ENCODE data around the gene ATP8B1.

Gene ATP8B1

DNA sequence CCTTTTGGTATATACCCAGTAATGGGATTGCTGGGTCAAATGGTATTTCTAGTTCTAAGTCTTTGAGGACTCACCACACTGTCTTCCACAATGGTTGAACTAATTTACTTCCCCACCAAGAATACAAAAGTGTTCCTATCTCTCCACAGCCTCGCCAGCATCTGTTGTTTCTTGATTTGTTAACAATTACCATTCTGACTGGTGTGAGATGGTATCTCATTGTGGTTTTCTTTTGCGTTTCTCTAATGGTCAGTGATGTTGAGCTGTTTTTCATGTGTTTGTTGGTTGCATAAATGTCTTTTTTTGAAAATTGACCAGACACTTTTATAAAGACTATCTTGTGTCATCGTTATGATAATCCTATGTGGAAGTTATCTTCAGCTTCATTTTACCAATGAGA lies 16.0 kb upstream of the ATP8B1 start:
- no peak for DNase-seq (ENCODE audit: low spot score)

DNA sequence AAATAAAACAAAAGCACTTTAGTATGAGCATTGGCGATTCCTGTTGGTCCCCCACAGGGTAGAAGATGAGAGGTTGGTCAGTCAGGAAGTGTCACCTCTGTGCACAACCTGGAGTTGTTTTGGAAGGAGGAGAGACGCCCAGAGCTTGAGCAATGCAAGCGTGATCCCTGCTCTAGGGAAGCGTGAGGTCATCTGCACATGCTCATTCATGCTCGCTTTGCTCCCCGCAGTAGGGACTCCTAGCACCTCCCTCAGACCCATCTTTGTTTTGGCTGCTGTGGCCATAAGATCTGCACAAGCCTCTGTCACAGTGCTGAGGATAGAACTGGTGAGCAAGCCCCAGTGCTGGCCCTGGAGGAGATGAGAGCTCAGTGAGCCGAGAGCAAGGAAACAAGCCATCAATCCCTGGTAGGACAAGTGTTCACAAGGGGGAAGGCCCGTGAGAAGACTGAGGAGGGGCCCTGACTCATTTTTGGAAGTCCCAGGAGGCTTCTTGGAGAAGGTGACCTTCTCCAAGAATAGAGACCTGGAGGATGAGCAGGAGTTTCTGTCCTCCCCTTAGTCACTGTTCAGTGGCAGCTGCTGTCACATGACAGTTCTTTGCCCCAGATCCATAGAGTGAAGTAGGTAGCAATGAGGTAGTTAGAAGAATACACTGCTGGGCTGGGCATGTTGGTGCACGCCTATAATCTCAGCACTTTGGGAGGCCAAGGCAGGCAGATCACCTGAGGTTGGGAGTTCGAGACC lies 13.3 kb upstream of the ATP8B1 start:
- no peak for DNase-seq (ENCODE audit: low spot score)

DNA sequence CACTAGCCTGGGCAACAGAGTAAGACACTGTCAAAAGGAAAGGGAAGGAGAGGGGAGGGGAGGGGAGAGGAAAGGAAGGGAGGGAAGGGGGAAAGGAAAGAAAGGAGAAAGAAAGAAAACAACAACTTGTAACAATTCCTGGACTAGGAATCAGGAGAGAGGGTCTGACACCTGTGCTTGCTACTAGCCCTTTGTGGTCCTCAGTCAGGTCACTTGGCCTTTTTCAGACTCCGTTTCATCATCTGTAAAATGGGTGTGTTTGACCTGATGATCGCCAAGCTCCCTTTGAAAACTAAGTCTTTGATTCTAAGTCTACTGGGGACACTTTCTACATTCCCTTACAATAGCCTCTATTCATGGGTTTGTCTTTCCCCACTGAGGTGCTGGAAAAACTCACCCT lies 11.4 kb upstream of the ATP8B1 start:
- DNase-seq (ENCODE audit: low spot score): no peak

- DNase-seq (ENCODE audit: low spot score): no peak
These were observed 10.1 kb upstream of the ATP8B1 start for GRCh38 chr18:57813245-57813644.

- DNase-seq (ENCODE audit: low spot score): no peak
These were observed 9.0 kb upstream of the ATP8B1 start for GRCh38 chr18:57812126-57812477.

- no peak for DNase-seq (ENCODE audit: low spot score)
These were observed 8.5 kb upstream of the ATP8B1 start for GRCh38 chr18:57811477-57812125.

- no peak for DNase-seq (ENCODE audit: low spot score)
These were observed 6.1 kb upstream of the ATP8B1 start for GRCh38 chr18:57809190-57809589.

DNA sequence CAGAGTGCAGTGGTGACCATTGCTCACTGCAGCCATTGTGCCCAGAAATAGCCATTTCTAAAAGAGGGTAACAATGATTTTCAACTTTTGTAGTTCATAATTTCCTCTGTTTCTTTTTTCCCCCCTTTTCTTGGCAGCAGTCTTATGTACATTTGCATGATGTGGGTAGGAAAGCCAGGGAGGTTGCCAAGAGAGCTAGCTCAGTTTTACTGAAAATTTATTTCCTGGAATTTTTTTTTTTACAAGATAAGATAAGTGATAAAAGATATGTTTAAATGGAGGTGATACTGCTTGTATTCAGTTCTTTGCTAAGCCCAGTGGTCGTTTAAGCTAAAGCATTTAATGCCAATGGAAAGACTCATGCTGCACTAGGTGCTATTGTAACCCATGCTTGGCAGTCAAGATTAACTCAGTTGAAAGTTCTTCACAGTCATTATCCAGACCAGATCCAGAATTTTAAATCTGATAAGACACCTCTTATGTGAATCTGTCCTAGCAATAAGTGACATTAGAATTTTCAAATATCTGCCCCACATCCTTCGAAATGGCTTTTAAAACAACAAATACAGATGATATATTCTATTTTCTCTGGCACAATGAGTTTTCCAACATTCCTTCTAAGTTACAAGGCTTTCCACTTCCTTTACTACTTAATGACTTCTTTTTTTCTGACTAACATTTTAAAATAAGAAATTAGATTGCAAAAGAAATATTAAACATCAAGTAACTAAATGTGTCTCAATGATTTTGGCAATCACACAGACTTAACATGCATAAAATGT lies 4.4 kb upstream of the ATP8B1 start:
- DNase-seq (ENCODE audit: low spot score): no peak

DNA sequence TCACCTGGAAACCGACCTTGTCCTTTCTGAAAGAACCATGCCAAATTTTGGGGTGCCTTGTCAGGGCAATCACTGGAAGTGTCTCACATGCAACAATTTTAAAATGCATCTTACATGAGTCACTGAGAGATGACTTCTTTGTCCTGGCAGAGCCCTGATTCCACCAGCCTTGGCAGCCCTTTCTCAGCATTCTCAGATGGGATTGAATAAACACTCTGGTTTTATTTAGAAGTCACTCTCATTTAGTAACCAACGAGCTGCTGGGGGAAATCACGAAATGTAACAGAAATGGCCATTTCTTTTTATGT lies 3.8 kb upstream of the ATP8B1 start:
- DNase-seq (ENCODE audit: low spot score): no peak

- no peak for DNase-seq (ENCODE audit: low spot score)
These were observed 3.3 kb upstream of the ATP8B1 start for GRCh38 chr18:57806201-57806977.

DNA sequence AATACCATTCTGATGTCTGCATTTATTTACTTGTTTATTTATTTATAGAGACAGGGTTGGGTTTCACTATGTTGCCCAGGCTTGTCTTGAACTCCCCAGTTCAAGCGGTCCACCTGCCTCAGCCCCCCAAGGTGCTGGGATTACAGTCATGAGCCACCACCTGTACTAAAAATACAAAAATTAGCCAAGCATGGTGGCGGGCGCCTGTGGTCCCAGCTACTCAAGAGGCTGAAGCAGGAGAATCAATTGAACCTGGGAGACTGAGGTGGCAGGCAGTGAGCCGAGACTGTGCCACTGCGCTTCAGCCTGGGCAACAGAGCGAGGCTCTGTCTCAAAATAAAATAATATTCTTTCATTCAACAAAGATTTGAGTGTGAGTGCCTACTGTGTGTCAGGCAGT lies 2.0 kb upstream of the ATP8B1 start:
- DNase-seq (ENCODE audit: low spot score): no peak

GRCh38 chr18:57804557-57804956 lies 1.4 kb upstream of the ATP8B1 start:
- no peak for DNase-seq (ENCODE audit: low spot score)

DNA sequence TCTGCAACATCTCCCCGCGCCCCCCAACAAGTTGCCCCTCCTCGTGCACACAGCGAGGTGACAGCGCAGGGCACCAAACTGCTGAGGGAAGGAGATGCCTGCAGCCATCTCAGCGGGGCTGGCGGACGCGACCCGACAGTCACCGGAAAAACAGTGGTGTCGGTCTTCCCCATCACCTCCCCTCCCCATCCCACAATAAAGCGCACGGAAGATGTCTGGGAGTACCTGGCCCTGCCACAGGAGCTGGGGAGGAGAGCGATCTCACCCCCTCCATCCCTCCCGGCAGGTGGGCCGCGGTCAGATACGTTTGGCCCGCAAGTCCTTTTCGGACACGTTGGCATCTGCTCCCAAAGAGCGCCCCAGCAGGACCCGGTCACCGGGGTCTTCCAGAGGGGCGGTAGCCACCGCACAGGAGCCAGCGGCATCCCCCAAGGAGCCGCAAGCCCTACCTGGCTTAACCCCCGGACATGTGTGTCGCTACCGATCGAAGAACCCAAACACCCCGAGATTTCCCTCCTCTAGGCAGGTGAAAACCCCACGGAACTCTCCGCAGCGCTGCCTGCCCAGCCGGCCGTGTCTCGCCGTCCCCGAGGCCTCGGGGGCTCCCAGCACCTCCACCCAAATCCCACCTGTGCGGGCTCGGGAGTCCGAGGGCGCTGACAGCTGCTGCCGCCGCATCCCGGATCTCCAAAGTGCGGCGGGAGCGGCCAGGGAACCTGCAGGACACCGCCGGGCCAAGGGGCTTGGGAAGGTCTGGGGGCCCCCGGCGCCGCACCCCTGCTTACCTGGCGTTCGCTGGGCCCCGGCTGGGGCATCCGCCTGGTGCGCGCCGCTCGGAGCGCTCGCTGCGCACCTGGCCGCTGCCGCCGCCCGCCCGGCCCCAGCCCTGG lies 657 bp downstream of the ATP8B1 start:
- no peak for DNase-seq (ENCODE audit: low spot score)

GRCh38 chr18:57801761-57802212 lies 1.3 kb downstream of the ATP8B1 start:
- no peak for DNase-seq (ENCODE audit: low spot score)

DNA sequence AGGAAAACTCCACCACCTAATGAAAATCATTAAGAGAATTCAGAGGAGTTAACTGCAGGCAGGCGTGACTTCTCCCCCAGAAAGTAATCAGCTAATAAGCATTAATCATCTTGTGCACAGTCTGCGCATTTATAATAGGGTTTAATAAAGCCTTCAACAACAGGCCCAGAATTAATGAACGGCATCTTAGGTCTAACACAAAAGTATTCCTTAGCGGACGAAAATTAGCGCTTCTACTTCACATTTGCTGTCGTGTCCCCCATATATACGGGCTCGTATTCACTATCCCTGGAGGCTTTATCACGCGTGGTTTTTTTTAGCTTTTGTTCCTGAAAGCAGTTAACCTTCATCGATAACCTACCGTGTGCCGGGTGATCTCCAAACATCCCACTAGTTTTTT lies 1.8 kb downstream of the ATP8B1 start:
- DNase-seq (ENCODE audit: low spot score): no peak

GRCh38 chr18:57798713-57799373 lies 4.3 kb downstream of the ATP8B1 start:
- no peak for DNase-seq (ENCODE audit: low spot score)

- DNase-seq (ENCODE audit: low spot score): no peak
These were observed 5.9 kb downstream of the ATP8B1 start for GRCh38 chr18:57797209-57797651.

DNA sequence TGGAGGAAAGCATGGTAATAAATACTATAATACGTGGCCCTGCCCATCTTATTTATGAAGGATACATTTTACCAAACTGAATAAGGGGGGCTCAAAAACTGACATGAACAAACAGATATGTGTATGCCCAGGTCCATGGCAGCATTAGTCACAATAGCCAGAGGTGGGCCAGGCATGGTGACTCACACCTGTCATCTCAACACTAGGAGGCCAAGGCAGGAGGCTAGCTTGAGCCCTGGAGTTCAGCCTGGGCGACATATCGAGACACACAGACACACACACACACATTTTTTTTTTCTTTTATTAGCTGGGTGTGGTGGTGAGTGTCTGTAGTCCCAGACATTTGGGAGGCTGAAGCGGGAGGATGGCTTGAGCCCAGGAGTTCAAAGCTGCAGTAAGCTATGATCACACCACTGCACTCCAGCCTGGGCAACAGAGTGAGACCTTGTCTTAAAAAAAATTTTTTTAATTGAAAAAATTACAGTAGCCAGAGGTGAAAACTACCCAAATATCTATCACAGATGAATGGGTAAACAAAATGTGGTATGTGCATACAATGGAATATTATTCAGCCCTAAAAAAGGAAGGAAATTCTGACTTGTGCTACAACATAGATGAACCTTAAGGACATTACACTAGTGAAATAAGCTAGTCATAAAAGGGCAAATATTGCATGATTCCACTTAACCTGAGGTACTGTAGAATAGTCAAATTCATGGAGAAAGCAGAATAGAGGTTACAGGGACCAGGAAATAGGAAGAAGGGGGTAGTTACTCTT lies 8.0 kb downstream of the ATP8B1 start:
- no peak for DNase-seq (ENCODE audit: low spot score)

DNA sequence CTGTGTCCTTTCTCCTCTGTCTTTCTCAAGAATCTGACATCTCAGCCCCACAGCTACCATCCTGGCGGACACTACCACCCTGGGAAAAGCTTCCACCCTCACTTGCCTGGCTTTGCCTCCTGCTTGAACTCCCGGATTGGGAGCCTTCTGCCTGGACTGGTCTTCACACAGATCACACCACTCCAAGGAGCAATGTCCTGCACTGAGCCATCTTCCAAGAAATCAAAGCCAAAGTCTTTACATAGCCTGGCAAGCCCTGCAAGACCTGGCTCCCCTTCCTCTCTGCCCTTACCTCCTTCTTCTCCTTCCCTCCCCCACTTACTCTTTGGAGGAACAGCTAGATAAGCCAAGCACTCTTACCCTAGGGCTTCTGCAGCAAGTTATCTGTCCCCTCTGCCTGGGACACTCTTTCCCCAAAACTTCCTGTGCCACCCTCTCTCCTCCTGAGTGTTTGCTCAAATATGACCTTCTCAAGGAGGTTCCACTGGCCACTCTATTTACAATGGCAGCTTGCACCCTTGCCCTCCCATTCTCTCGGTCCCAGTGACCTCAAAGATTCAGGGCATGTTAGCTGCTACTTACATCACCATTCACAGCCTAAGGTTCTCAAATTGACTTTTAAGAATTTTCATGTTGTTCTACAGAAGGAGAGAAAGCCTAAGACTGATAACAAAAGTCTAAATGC lies 9.7 kb downstream of the ATP8B1 start:
- no peak for DNase-seq (ENCODE audit: low spot score)
